A673 (cell line): ENCODE data around the gene RFT1. TPM values are rescaled to one million over a fixed set of nuclear protein-coding genes. Genes with fewer than 3 reads are reported as not detected.

Experiments used
- BruUV-seq: library from RNA; stranded (reverse); fragments of 400-500 nt; replicated peaks from 2 replicates; lab custom pipeline; 2021; lab: Mats Ljungman, UMichigan
- CTCF ChIA-PET: fragments of 300-600 bp; sonication (Branson Sonifier 250); formaldehyde crosslinking; loops from one replicate; lab custom pipeline; 2022; ENCODE audit warnings: antibody characterized with exemption; lab: Charles Lee
- POLR2A ChIA-PET: fragments of 300-600 bp; sonication (Branson Sonifier 250); formaldehyde crosslinking; loops from one replicate; lab custom pipeline; 2022; ENCODE audit warnings: antibody characterized with exemption; ENCODE audit not compliant: low non-redundant PET; lab: Charles Lee
- DNase-seq: peaks from one replicate; pipeline ENCODE4 v3.0.0-alpha.2; 2015; ENCODE audit warnings: low spot score
- H3K27ac ChIP-seq: fragments of 200-600 bp; sonication (generic); 2 replicates; pipeline ENCODE4 v1.5.1; 2016; ENCODE audit warnings: mixed run types, low read depth, mild to moderate bottlenecking, mixed read lengths, antibody characterized with exemption, low read length; ENCODE audit not compliant: poor library complexity, severe bottlenecking
- H3K27me3 ChIP-seq: fragments of 200-600 bp; sonication (generic); replicated peaks from 2 replicates; pipeline ENCODE4 v1.6.1; 2017; ENCODE audit warnings: mixed run types, low read depth, mild to moderate bottlenecking, mixed read lengths, antibody characterized with exemption, low read length; ENCODE audit not compliant: insufficient read depth, poor library complexity
- H3K36me3 ChIP-seq: fragments of 200-600 bp; sonication (generic); 2 replicates; pipeline ENCODE4 v1.6.1; 2016; ENCODE audit warnings: mixed run types, mild to moderate bottlenecking, mixed read lengths, antibody characterized with exemption, low read length; ENCODE audit not compliant: insufficient read depth, poor library complexity, severe bottlenecking
- H3K4me1 ChIP-seq: fragments of 200-600 bp; sonication (generic); 2 replicates; pipeline ENCODE4 v1.6.1; 2017; ENCODE audit warnings: mixed run types, mild to moderate bottlenecking, mixed read lengths, antibody characterized with exemption, low read length; ENCODE audit not compliant: insufficient read depth, poor library complexity, severe bottlenecking
- H3K4me3 ChIP-seq: fragments of 200-600 bp; sonication (generic); 2 replicates; pipeline ENCODE4 v1.5.1; 2016; ENCODE audit warnings: low read depth, mixed run types, mild to moderate bottlenecking, mixed read lengths, low read length; ENCODE audit not compliant: poor library complexity, severe bottlenecking
- H3K9me3 ChIP-seq: fragments of 200-600 bp; sonication (generic); 2 replicates; pipeline ENCODE4 v1.6.1; 2016; ENCODE audit warnings: mixed run types, low read depth, mild to moderate bottlenecking, mixed read lengths, antibody characterized with exemption, low read length; ENCODE audit not compliant: poor library complexity, severe bottlenecking
- EZH2 ChIP-seq: fragments of 200-600 bp; sonication (generic); IDR thresholded peaks from 2 replicates; pipeline ENCODE4 v1.6.1; 2017; ENCODE audit warnings: borderline replicate concordance, low read depth, mild to moderate bottlenecking, mixed read lengths, antibody characterized with exemption, low read length; ENCODE audit not compliant: poor library complexity, severe bottlenecking
- intact Hi-C: fragments of 100-400 bp; cut with micrococcal nuclease; formaldehyde crosslinking; loops from one replicate; pipeline ENCODE4 v1.10.0; 2022; ENCODE audit not compliant: unreplicated experiment
- total RNA-seq: library from RNA; stranded (reverse); gene quantifications from 2 replicates; pipeline ENCODE4 v1.2.3, GENCODE V29; 2021
- TF ChIP-seq, protein P1 (sequence below): fragments of 300-800, 200-600 bp; sonication (generic); conservative IDR thresholded peaks from 2 replicates; pipeline ENCODE4 v1.5.1; 2017; ENCODE audit warnings: low read depth, mild to moderate bottlenecking, antibody characterized with exemption, low read length, moderate library complexity, mixed read lengths

The RFT1 gene
- total RNA-seq, 1 experiment from 2014 or later, result 16.7 TPM

DNA sequence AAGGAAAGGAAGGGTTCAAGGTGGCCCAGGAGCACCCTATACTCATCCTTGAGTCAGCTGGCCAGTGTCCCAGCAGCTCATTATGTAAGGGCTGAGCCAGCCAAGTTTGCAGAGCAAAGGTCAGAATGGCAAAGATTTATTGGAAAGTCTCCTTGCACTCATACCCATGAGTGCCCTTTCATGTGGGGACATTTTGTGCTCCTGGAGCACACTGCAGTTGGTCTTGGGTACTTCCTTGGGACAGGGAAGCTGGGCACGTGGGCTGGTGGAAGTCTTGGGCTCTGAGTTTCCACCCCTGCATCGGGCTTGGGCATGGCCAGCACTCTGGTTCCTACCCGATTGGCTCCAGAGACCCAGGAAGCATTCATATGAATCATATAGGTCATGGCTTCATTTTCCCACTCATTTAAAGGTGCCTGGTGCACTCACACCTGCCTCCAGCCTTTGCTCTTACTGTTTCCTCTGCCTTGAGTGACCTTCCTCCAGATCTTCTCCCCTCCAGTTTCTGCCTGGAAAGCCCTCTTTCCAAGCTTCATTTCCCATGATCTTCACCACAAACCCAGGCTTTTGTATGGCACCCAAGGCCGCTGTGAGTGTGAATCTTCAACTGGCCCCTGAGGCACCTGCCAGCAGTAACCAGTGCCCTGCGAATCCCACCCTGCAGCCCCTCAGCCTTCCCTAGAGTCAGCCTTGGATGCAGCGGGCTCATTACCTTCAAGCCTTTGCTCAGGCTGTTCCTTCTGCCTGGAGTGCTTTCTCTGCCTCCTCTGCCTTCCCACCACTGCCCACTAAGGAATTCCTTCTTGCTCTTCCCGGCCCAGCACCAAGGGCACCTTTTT, 20.2 kb upstream of the RFT1 start:
- H3K4me3 ChIP-seq, result no peak overlapping the region
- no peaks in the 10 kb centered on the region for H3K9me3 ChIP-seq
- no peak for TF ChIP-seq EZH2
- TF ChIP-seq, protein P1, sequence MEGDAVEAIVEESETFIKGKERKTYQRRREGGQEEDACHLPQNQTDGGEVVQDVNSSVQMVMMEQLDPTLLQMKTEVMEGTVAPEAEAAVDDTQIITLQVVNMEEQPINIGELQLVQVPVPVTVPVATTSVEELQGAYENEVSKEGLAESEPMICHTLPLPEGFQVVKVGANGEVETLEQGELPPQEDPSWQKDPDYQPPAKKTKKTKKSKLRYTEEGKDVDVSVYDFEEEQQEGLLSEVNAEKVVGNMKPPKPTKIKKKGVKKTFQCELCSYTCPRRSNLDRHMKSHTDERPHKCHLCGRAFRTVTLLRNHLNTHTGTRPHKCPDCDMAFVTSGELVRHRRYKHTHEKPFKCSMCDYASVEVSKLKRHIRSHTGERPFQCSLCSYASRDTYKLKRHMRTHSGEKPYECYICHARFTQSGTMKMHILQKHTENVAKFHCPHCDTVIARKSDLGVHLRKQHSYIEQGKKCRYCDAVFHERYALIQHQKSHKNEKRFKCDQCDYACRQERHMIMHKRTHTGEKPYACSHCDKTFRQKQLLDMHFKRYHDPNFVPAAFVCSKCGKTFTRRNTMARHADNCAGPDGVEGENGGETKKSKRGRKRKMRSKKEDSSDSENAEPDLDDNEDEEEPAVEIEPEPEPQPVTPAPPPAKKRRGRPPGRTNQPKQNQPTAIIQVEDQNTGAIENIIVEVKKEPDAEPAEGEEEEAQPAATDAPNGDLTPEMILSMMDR, result no peak
- ChIA-PET CTCF (no interaction called here), POLR2A (no interaction called here)
- intact Hi-C loops, result no loop called here
- H3K4me1 ChIP-seq, result no peaks in the 10 kb centered on the region
- no peaks in the 10 kb centered on the region for H3K27me3 ChIP-seq
- H3K27ac ChIP-seq, result no peak overlapping the region
- H3K36me3 ChIP-seq, result no peaks in the 10 kb centered on the region
- DNase-seq, result no peak
- no TSS peak for BruUV-seq

DNA sequence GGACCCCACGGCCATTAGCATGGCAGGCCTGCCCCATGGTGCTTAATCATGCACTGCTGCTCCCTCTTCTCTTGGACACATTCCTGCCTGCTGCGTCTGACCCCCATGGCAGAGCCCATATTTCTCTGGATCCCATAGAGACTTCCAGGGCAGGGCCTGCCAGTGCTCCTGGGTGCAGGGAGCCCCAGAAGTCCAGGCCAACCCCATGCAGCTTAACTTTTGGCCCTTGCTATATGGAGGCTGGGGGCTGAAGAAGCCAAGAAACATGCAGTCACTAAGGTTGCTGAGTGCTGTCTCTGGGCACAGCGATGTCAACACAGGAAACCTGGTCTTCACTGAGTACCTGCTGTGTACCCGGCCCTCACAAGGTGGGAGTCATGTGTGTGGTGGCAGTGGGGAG, 19.5 kb upstream of the RFT1 start:
- Histone ChIP-seq H3K4me1 (no peaks in the 10 kb centered on the region), H3K27ac (no peak overlapping the region), H3K36me3 (no peaks in the 10 kb centered on the region), H3K4me3 (no peak overlapping the region), H3K27me3 (no peaks in the 10 kb centered on the region), H3K9me3 (no peaks in the 10 kb centered on the region)
- ChIA-PET POLR2A (no interaction called here), CTCF (no interaction called here)
- intact Hi-C loops, result no loop called here
- no peak for TF ChIP-seq EZH2
- TF ChIP-seq, protein P1, result no peak
- no TSS peak for BruUV-seq
- DNase-seq, result no peak

DNA sequence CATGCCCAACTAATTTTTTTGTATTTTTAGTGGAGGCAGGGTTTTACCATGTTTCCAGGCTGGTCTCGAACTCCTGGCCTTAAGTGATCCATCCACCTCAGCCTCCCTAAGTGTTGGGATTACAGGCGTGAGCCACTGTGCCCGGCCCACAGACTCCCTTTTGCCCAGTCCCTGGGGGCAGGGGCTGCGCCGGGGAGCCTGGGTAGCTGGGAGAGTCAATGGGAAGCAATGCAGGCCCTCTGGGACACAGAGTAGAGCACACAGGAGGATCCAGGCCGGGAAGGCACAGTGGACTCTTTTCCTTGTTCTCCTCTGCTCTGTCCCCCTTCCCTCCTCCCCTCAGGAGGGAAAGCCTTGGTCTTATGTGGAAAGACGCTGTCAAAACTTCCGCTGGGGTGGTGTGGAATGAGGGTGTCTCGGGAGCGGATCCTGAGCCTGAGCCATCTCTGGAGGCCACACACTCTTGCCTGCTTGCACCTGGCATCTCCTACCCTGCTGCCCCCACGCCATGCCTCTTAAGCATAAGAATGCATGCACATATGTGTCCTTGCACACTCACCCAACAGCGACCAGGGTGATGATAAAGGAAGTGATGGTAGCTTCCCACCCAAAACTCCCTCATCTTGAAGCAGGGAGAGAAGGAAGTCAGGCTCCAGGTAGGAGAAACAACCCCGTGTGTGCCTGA, 18.9 kb upstream of the RFT1 start:
- DNase-seq, result no peak
- ChIA-PET POLR2A (no interaction called here), CTCF (no interaction called here)
- no peaks in the 10 kb centered on the region for H3K27me3 ChIP-seq
- TF ChIP-seq, protein P1, result no peak
- TF ChIP-seq EZH2, result no peak
- intact Hi-C loops, result no loop called here
- no peaks in the 10 kb centered on the region for H3K9me3 ChIP-seq
- BruUV-seq, result no TSS peak
- no peak overlapping the region for H3K4me3 ChIP-seq
- no peak overlapping the region for H3K27ac ChIP-seq
- no peaks in the 10 kb centered on the region for H3K36me3 ChIP-seq
- no peaks in the 10 kb centered on the region for H3K4me1 ChIP-seq
